ENCODE data around the gene IGLL5. TPM values are rescaled to one million over a fixed set of nuclear protein-coding genes. Genes with fewer than 3 reads are reported as not detected.

Gene IGLL5
- total and polyA plus RNA-seq, 2 of the 13 experiments (the other 11 are each of a cell fraction or from before 2014, with no cell fraction given) = not detected

DNA sequence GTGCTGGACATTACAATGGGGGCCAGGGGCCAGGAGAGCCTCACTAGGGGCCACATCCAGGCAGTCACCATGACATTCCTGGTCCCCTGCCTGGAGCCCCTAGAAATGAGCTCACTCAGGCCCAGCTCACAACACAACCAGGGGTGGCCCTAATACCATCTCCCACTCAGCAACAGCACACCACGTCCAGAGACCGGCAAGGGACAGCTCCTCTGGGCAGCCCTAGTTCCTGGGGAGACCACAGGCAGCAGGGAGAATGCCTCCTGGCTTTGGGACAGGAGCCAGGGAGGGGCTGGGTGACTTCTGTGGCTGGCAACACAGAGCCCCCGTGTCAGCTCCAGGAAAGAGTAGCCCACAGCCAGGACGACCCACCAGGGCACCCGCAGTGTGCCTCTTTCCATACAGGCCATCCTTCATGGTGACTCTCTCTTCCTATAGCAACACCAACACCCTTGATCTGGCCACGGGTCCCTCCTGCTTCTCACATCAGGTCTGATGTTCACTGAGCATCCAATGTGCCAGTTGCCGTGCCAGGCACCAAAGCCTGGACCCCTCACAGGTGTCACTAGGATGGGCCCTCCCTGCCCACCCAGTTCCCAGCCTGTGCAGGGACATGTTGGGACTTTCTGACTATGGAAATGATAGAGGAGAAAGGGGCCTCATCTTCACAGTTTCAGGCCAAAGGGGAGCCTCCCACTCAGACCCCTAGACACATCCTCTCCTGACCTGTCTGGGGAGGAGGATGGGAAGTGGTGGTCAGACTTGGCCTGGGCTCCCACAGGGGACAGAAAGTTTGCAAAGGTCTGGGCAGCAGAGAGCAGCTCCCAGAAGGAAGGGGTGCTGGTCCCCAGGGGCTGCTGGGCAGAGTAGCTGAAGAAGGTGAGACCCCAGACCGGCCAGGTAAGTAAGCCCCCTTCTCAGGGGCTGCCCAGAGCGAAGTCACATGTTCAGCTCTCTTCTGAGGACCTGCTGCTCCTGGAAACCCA, 43.2 kb downstream of the IGLL5 start:
- no peak for DNase-seq (ENCODE audit: low spot score)
- BruUV-seq (replicated peaks) = no TSS peak
- H3K9me3 ChIP-seq (ENCODE audit: low read length) = no peaks in the 10 kb centered on the region
- H4K20me1 ChIP-seq (ENCODE audit: insufficient read depth, low read length) = no peaks in the 10 kb centered on the region
- ATAC-seq = no peak
- no peaks in the 10 kb centered on the region for H3K79me2 ChIP-seq (ENCODE audit: insufficient read depth, low read length)
- no peak for FAIRE-seq
- peaks cover 12 to 27% of the 10 kb centered on the region in 2 experiments; a peak in 4 of 5 replicates for H3K27me3 ChIP-seq (ENCODE audit: control insufficient read depth in 1 of 2, insufficient read depth in 2 of 2, low read length in 2 of 2)
- no peak overlapping the region for H3K4me2 ChIP-seq (ENCODE audit: low read depth, low read length)
- POLR2A ChIA-PET = no interaction called here
- no peak overlapping the region for H3K27ac ChIP-seq (ENCODE audit: extremely low read length, insufficient read depth, low read length)
- WGBS (ENCODE audit: low lambda C conversion rate) = 0% methylated on average over 4 of the region's 9 CpGs
- no peaks in the 10 kb centered on the region for H3K36me3 ChIP-seq (replicated peaks in 1 of 2; ENCODE audit: control insufficient read depth in 1 of 2, insufficient read depth in 2 of 2, low read length in 2 of 2)
- TF ChIP-seq MYPOP (CRISPR knock-in tag; IDR thresholded peaks at IDR 0.05) (no peak), POGZ (CRISPR knock-in tag; IDR thresholded peaks at IDR 0.05) (no peak), FIP1L1 (IDR thresholded peaks at IDR 0.05; ENCODE audit: borderline replicate concordance, insufficient read depth, low read depth, low read length) (no peak), ZNF780A (CRISPR knock-in tag; IDR thresholded peaks at IDR 0.05) (no peak), ZNF552 (CRISPR knock-in tag; IDR thresholded peaks at IDR 0.05; ENCODE audit: borderline replicate concordance) (no peak), MXI1 (IDR thresholded peaks at IDR 0.05; ENCODE audit: borderline replicate concordance, low read depth, low read length) (no peak), SIN3A (IDR thresholded peaks at IDR 0.05; ENCODE audit: borderline replicate concordance, low read depth, low read length) (no peak), HNF4G (IDR thresholded peaks at IDR 0.05; ENCODE audit: borderline replicate concordance, low read depth, low read length) (no peak), HNF4G (CRISPR knock-in tag; IDR thresholded peaks at IDR 0.05; ENCODE audit: borderline replicate concordance, low read depth) (no peak), SAP130 (CRISPR knock-in tag; IDR thresholded peaks at IDR 0.05; ENCODE audit: low read depth) (no peak), ZNF772 (CRISPR knock-in tag; IDR thresholded peaks at IDR 0.05) (no peak), ZSCAN31 (CRISPR knock-in tag; IDR thresholded peaks at IDR 0.05; ENCODE audit: low read depth) (no peak), ZBTB1 (CRISPR knock-in tag; IDR thresholded peaks at IDR 0.05; ENCODE audit: borderline replicate concordance) (no peak), ZFP1 (CRISPR knock-in tag; IDR thresholded peaks at IDR 0.05) (no peak), GATAD2A (CRISPR knock-in tag; IDR thresholded peaks at IDR 0.05) (no peak), ZFYVE20 (CRISPR knock-in tag; IDR thresholded peaks at IDR 0.05; ENCODE audit: borderline replicate concordance, low read depth) (no peak), PHF20 (CRISPR knock-in tag; IDR thresholded peaks at IDR 0.05) (no peak), ZNF274 (CRISPR knock-in tag; IDR thresholded peaks at IDR 0.05) (no peak), ZNF251 (CRISPR knock-in tag; IDR thresholded peaks at IDR 0.05) (no peak), SATB2 (CRISPR knock-in tag; IDR thresholded peaks at IDR 0.05) (no peak), GATAD1 (CRISPR knock-in tag; IDR thresholded peaks at IDR 0.05) (no peak)
- H2AFZ ChIP-seq (ENCODE audit: low read length) = no peak overlapping the region
- no peak overlapping the region for H3K9ac ChIP-seq (ENCODE audit: insufficient read depth, low read depth, low read length)
- CTCF ChIA-PET (ENCODE audit: low intra/inter-chr PET ratio, low total read pairs) = no interaction called here
- in situ Hi-C loops (cut with HindIII; ENCODE audit: extremely low pct_ligation_motif_present, low pct_unique_long_range_greater_than_20kb) = no loop called here
- no peaks in the 10 kb centered on the region for H3K4me1 ChIP-seq (ENCODE audit: insufficient read depth, low read length)
- intact Hi-C loops (cut with micrococcal nuclease; ENCODE audit: unreplicated experiment) = no loop called here
- no peak overlapping the region for H3K4me3 ChIP-seq (replicated peaks in 1 of 3; ENCODE audit: insufficient read depth in 1 of 3, low read depth in 2 of 3, low read length in 3 of 3)
